ENCODE data around the gene SPTBN5.

- TF ChIP-seq, protein P1, sequence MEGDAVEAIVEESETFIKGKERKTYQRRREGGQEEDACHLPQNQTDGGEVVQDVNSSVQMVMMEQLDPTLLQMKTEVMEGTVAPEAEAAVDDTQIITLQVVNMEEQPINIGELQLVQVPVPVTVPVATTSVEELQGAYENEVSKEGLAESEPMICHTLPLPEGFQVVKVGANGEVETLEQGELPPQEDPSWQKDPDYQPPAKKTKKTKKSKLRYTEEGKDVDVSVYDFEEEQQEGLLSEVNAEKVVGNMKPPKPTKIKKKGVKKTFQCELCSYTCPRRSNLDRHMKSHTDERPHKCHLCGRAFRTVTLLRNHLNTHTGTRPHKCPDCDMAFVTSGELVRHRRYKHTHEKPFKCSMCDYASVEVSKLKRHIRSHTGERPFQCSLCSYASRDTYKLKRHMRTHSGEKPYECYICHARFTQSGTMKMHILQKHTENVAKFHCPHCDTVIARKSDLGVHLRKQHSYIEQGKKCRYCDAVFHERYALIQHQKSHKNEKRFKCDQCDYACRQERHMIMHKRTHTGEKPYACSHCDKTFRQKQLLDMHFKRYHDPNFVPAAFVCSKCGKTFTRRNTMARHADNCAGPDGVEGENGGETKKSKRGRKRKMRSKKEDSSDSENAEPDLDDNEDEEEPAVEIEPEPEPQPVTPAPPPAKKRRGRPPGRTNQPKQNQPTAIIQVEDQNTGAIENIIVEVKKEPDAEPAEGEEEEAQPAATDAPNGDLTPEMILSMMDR (IDR thresholded peaks at IDR 0.05): no peak
- TF ChIP-seq POLR2A (IDR thresholded peaks at IDR 0.05): no peak
These were observed 46.1 kb upstream of the SPTBN5 start for GRCh38 chr15:41939986-41940385.
